ENCODE data around the gene GHR. TPM values are rescaled to one million over a fixed set of nuclear protein-coding genes. Genes with fewer than 3 reads are reported as not detected.

The GHR gene
- total RNA-seq, 4 donors from 2014 or later = 38.9 to 105 (median 74.8) TPM

GRCh38 chr5:42767491-42768105 lies 344.4 kb downstream of the GHR start:
- ATAC-seq (no peak), DNase-seq (no peak)
- intact Hi-C loops (cut with DNase I; ENCODE audit: low total_unique reads) = loop anchor here (1.0 to 10.0 kb wide), 5 partner anchors 344 to 910 kb away; partner anchors contain the start of genes FBXO4 and GHR
- no peaks in the 10 kb centered on the region for H3K27me3 ChIP-seq
- in situ Hi-C loops (cut with MboI; ENCODE audit: low sequenced_read_pairs in 4 of 4) = loop anchor here (10.0 to 25.0 kb wide), 4 partner anchors 343 to 905 kb away; partner anchors contain the start of genes GHR (in 2 of the 4) and OXCT1 (in 2 of the 4)
- H3K36me3 ChIP-seq = no peaks in the 10 kb centered on the region
- H3K9me3 ChIP-seq = no peaks in the 10 kb centered on the region
- H3K27ac ChIP-seq = no peak overlapping the region
- H3K4me1 ChIP-seq = peaks cover 6% of the 10 kb centered on the region in 2 donors
- no peak overlapping the region for H3K4me3 ChIP-seq
- TF ChIP-seq POLR2A (IDR thresholded peaks at IDR 0.05) = no peak
- TF ChIP-seq CTCF (IDR thresholded peaks at IDR 0.05 in 4 of 5, conservative IDR thresholded peaks at IDR 0.05 in 1 of 5) = peak; percentile 52 to 60 (median 58)

- in situ Hi-C loops (cut with MboI; ENCODE audit: low sequenced_read_pairs in 4 of 4) = loop anchor here (10.0 to 25.0 kb wide), 4 partner anchors 343 to 906 kb away; partner anchors contain the start of genes GHR (in 2 of the 4) and OXCT1 (in 2 of the 4)
- Histone ChIP-seq H3K4me1 (peaks cover 6% of the 10 kb centered on the region in 2 donors), H3K9me3 (no peaks in the 10 kb centered on the region), H3K36me3 (no peaks in the 10 kb centered on the region), H3K4me3 (no peak overlapping the region), H3K27ac (no peak overlapping the region), H3K27me3 (no peaks in the 10 kb centered on the region)
- no peak for DNase-seq
- TF ChIP-seq CTCF (IDR thresholded peaks at IDR 0.05 in 4 of 5, conservative IDR thresholded peaks at IDR 0.05 in 1 of 5) (no peak), POLR2A (IDR thresholded peaks at IDR 0.05) (no peak)
- ATAC-seq = no peak
- intact Hi-C loops (cut with DNase I; ENCODE audit: low total_unique reads) = loop anchor here (5.0 to 10.0 kb wide), 4 partner anchors 456 to 911 kb away; partner anchors contain the start of gene FBXO4
Observed at GRCh38 chr5:42768106-42768504, 344.9 kb downstream of the GHR start.

GRCh38 chr5:42770003-42770402 lies 346.8 kb downstream of the GHR start:
- DNase-seq (no peak), ATAC-seq (no peak)
- intact Hi-C loops (cut with DNase I; ENCODE audit: low total_unique reads) = no loop called here
- TF ChIP-seq CTCF (IDR thresholded peaks at IDR 0.05 in 4 of 5, conservative IDR thresholded peaks at IDR 0.05 in 1 of 5) (no peak), POLR2A (IDR thresholded peaks at IDR 0.05) (no peak)
- Histone ChIP-seq H3K4me3 (no peak overlapping the region), H3K27ac (no peak overlapping the region), H3K27me3 (no peaks in the 10 kb centered on the region), H3K4me1 (peaks cover 6% of the 10 kb centered on the region in 2 donors), H3K36me3 (no peaks in the 10 kb centered on the region), H3K9me3 (no peaks in the 10 kb centered on the region)
- in situ Hi-C loops (cut with MboI; ENCODE audit: low sequenced_read_pairs in 4 of 4) = loop anchor here (5.0 to 25.0 kb wide), 4 partner anchors 358 to 915 kb away; partner anchors contain the start of genes OXCT1 (in 2 of the 4) and GHR (in 1 of the 4)
